GM21825 (cell line): ENCODE data around the gene TECR.
A peak's percentile ranks its signal among the peaks of the same experiment; 100 is the strongest.
"Not testable (repeated sequence)": the region's sequence is repeated elsewhere in the genome, so short reads cannot be mapped to it uniquely, and the experiment has no call there.

Experiments used
- ATAC-seq: cut with Tn5 transposase; IDR thresholded peaks from one replicate; pipeline ENCODE4 v1.9.1; 2021; ENCODE audit warnings: mild to moderate bottlenecking, moderate library complexity; ENCODE audit not compliant: unreplicated experiment

The TECR gene

GRCh38 chr19:14529254-14530004 lies at the start of gene TECR:
TSS of gene TECR (plus strand) at chr19:14529594. CDS start at chr19:14529697, 103 bp downstream.
- peak; percentile 90 for ATAC-seq

GRCh38 chr19:14479975-14480699 lies 49.3 kb upstream of the TECR start:
- no peak for ATAC-seq

GRCh38 chr19:14480700-14481079 lies 48.7 kb upstream of the TECR start:
- no peak for ATAC-seq

- ATAC-seq, result no peak
Measured at GRCh38 chr19:14482172-14482941, 47.0 kb upstream of the TECR start.

- ATAC-seq, result no peak
Measured at GRCh38 chr19:14487370-14488125, 41.8 kb upstream of the TECR start.

- ATAC-seq, result no peak
Measured at GRCh38 chr19:14492756-14493337, 36.5 kb upstream of the TECR start.

- ATAC-seq, result no peak
Measured at GRCh38 chr19:14494411-14494810, 35.0 kb upstream of the TECR start.

- no peak for ATAC-seq
Measured at GRCh38 chr19:14494910-14495671, 34.3 kb upstream of the TECR start.

GRCh38 chr19:14495672-14496028 lies 33.7 kb upstream of the TECR start:
- peak; percentile 11 for ATAC-seq

- peak; percentile 76 for ATAC-seq
Measured at GRCh38 chr19:14496029-14496833, 33.2 kb upstream of the TECR start, which contains the start of gene GIPC1. TSS of gene GIPC1 (minus strand) at chr19:14496127. CDS start at chr19:14482976, 13,151 bp downstream.

GRCh38 chr19:14496834-14497227 lies 32.6 kb upstream of the TECR start:
- no peak for ATAC-seq

GRCh38 chr19:14497228-14497921 lies 32.0 kb upstream of the TECR start:
- no peak for ATAC-seq

GRCh38 chr19:14502334-14503092 lies 26.9 kb upstream of the TECR start:
- ATAC-seq, result no peak

- no peak for ATAC-seq
Measured at GRCh38 chr19:14503285-14503684, 26.1 kb upstream of the TECR start.

- ATAC-seq, result not testable (repeated sequence)
Measured at GRCh38 chr19:14504575-14504974, 24.8 kb upstream of the TECR start.

- no peak for ATAC-seq
Measured at GRCh38 chr19:14505488-14506239, 23.7 kb upstream of the TECR start.
